CD4-positive, alpha-beta T cell treated with Interleukin-21 for 1 hour (primary cell): ENCODE measurements around the gene CASP3.

Experiments used
- DNase-seq: peaks from one replicate; pipeline ENCODE4 v3.0.0-alpha.2; 2020

Gene CASP3

GRCh38 chr4:184649026-184649970, at the start of gene CASP3, which contains the start of gene PRIMPOL:
CASP3 (minus strand) TSS chr4:184649447; CDS start chr4:184638453, 10,994 bp downstream.
PRIMPOL (plus strand) TSS chr4:184649738; CDS start chr4:184657141, 7,403 bp downstream.
- DNase-seq, result peak; percentile 96

GRCh38 chr4:184697956-184698355, 48.7 kb upstream of the CASP3 start:
- no peak for DNase-seq

GRCh38 chr4:184695178-184695896, 46.1 kb upstream of the CASP3 start:
- DNase-seq, result no peak

GRCh38 chr4:184694412-184694956, 45.2 kb upstream of the CASP3 start:
- no peak for DNase-seq

GRCh38 chr4:184693056-184693455, 43.8 kb upstream of the CASP3 start:
- DNase-seq, result no peak

- DNase-seq, result no peak
These were observed 40.4 kb upstream of the CASP3 start for GRCh38 chr4:184689681-184690080.

- no peak for DNase-seq
These were observed 39.2 kb upstream of the CASP3 start for GRCh38 chr4:184688447-184688846.

GRCh38 chr4:184688005-184688404, 38.8 kb upstream of the CASP3 start:
- DNase-seq, result no peak

GRCh38 chr4:184684491-184685189, 35.4 kb upstream of the CASP3 start:
- no peak for DNase-seq

- DNase-seq, result no peak
These were observed 32.7 kb upstream of the CASP3 start for GRCh38 chr4:184681916-184682315.

- no peak for DNase-seq
These were observed 31.5 kb upstream of the CASP3 start for GRCh38 chr4:184680698-184681097.

GRCh38 chr4:184675821-184676492, 26.7 kb upstream of the CASP3 start:
- DNase-seq, result no peak

- no peak for DNase-seq
These were observed 25.8 kb upstream of the CASP3 start for GRCh38 chr4:184675018-184675417.

GRCh38 chr4:184674011-184674410, 24.8 kb upstream of the CASP3 start:
- DNase-seq, result no peak

GRCh38 chr4:184672741-184673140, 23.5 kb upstream of the CASP3 start:
- no peak for DNase-seq

GRCh38 chr4:184671101-184671500, 21.9 kb upstream of the CASP3 start:
- no peak for DNase-seq

GRCh38 chr4:184669251-184669650, 20.0 kb upstream of the CASP3 start:
- no peak for DNase-seq

- peak; percentile 49 for DNase-seq
These were observed 19.4 kb upstream of the CASP3 start for GRCh38 chr4:184668511-184669114.

GRCh38 chr4:184668096-184668495, 18.8 kb upstream of the CASP3 start:
- no peak for DNase-seq

- no peak for DNase-seq
These were observed 17.4 kb upstream of the CASP3 start for GRCh38 chr4:184666670-184667069.

- no peak for DNase-seq
These were observed 15.4 kb upstream of the CASP3 start for GRCh38 chr4:184664445-184665210.
